B cell (primary cell): ENCODE data around the gene LARGE1.

Experiments used
- EZH2 ChIP-seq: IDR thresholded peaks from 2 replicates; pipeline ENCODE4 v1.6.1; 2012; ENCODE audit warnings: borderline replicate concordance, low read depth, mild to moderate bottlenecking, moderate library complexity, low read length; ENCODE audit not compliant: insufficient read depth, poor library complexity, severe bottlenecking
- TF ChIP-seq, protein P1 (sequence below): fragments of 200-600 bp; IDR thresholded peaks from one replicate; pipeline ENCODE4 v1.8.0; 2022; ENCODE audit warnings: antibody characterized with exemption, mild to moderate bottlenecking

DNA sequence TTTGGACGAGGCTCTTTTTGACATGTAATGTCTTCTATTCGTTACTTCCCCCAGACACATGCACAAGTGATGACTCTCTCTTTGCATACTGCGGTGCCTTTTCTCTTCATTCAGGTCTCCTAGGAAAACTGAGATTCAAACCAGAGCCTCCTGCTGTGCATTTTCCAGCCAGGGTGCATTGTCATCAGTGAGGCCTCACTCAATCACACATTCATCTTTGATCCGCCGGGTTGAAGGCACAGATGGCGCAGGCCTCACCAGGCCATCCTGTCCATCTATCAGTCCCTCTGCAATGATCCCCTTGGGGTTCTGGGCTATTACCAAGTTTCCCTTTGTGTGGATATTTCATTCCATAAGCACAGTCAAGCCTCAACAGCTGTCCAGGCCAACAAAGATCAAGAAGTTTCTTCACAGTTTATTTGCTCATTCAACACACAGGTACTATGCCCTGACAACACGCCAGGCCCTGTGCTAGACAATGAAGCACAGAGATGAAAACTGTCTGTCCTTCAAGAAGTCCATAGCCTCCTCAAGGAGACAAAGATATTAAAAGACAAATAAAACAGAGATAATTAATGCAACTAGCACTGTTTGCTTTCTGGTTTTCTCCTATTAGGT lies 107.8 kb downstream of the LARGE1 start:
- TF ChIP-seq, protein P1, sequence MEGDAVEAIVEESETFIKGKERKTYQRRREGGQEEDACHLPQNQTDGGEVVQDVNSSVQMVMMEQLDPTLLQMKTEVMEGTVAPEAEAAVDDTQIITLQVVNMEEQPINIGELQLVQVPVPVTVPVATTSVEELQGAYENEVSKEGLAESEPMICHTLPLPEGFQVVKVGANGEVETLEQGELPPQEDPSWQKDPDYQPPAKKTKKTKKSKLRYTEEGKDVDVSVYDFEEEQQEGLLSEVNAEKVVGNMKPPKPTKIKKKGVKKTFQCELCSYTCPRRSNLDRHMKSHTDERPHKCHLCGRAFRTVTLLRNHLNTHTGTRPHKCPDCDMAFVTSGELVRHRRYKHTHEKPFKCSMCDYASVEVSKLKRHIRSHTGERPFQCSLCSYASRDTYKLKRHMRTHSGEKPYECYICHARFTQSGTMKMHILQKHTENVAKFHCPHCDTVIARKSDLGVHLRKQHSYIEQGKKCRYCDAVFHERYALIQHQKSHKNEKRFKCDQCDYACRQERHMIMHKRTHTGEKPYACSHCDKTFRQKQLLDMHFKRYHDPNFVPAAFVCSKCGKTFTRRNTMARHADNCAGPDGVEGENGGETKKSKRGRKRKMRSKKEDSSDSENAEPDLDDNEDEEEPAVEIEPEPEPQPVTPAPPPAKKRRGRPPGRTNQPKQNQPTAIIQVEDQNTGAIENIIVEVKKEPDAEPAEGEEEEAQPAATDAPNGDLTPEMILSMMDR, result no peak
- TF ChIP-seq EZH2, result no peak
